Heart left ventricle (tissue), 13 donors: ENCODE measurements around the gene GATAD2A.

Experiments
- POLR2A ChIP-seq, 2 donors: fragments of 450-650 bp; IDR thresholded peaks; one replicate each; pipeline ENCODE4 v1.6.1; 2017; ENCODE audit warnings: antibody characterized with exemption in 2 of 2, mild to moderate bottlenecking in 2 of 2, moderate library complexity in 2 of 2
- TF ChIP-seq, protein P1 (sequence below), 12 donors: fragments of 200-600 bp; sonication (generic) in 4 of 12; IDR thresholded peaks; one replicate each; pipeline versions ENCODE4 v1.5.0 to v1.8.0; 2018 to 2022; ENCODE audit warnings: antibody characterized with exemption in 12 of 12, mild to moderate bottlenecking in 5 of 12
- donor health status: ischemic (EF 13 %, LVEDD 7.1; RV severe dilation, severe dysfunction).
- donor health status: DM: no; HTN: yes; CAD: no.
- donor health status: DM: no; HTN: no; CAD: no.
- donor health status: ischemic (EF 25% LVEDD 6.9; RV normal size, moderate dysfunction).
- donor health status: ischemic (EF 25% LVEDD 5.7; RV mildly dilated, moderate dysfunction).
- donor health status: ischemic (EF 35%, LVEDD 5.7; RV mildly dilated, moderate dysfunction).
- donor health status: nonischemic (EF 11% LVEDD 7.7; RV severe dilation, severe dysfunction).
- donor health status: DM: yes; HTN: yes; CAD: no.
- donor health status: PGD.
- donor health status: ischemic (EF 29% LVEDD 5.4; RV normal size, mild dysfunction).
- donor health status: nonischemic (EF 23%, LVEDD 6.1; RV moderate dilation, normal function).

DNA sequence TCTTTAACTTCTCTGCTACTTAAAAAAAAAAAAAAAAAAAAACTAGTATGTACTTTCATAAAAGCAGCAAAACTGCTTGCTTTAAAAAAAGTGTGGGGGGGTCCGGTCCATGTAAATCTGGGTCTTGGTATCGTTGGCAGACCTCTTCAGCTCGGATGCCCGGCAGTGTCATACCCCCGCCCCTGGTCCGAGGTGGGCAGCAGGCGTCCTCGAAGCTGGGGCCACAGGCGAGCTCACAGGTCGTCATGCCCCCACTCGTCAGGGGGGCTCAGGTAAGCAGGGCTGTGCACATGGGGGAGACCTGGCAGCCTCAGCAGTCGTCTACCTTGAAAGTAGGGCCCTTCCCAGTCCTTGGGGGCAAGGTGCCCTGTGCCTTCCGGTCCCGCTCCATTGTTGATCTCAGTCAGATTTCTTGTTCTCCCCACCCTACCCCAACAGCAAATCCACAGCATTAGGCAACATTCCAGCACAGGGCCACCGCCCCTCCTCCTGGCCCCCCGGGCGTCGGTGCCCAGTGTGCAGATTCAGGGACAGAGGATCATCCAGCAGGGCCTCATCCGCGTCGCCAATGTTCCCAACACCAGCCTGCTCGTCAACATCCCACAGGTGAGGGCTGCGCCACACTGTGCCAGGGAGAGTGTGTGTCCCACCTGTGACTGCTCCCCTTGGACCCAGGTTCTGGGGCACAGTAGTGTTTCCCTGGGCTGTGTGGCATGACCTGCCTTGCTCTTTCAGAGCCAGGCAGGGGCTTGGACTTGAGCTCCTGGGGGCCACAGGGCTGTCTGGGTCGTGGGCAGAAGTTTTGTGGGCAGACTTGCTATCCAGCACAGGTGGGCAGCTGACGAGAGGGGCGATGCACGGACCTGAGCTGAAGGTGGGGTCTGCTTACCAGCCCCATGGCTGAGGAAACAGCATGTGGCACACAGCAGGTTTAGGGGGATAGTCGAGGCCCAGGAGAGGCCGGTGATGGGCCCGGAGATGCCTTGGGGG is 90.4 kb downstream of the GATAD2A start:
- TF ChIP-seq, protein P1, sequence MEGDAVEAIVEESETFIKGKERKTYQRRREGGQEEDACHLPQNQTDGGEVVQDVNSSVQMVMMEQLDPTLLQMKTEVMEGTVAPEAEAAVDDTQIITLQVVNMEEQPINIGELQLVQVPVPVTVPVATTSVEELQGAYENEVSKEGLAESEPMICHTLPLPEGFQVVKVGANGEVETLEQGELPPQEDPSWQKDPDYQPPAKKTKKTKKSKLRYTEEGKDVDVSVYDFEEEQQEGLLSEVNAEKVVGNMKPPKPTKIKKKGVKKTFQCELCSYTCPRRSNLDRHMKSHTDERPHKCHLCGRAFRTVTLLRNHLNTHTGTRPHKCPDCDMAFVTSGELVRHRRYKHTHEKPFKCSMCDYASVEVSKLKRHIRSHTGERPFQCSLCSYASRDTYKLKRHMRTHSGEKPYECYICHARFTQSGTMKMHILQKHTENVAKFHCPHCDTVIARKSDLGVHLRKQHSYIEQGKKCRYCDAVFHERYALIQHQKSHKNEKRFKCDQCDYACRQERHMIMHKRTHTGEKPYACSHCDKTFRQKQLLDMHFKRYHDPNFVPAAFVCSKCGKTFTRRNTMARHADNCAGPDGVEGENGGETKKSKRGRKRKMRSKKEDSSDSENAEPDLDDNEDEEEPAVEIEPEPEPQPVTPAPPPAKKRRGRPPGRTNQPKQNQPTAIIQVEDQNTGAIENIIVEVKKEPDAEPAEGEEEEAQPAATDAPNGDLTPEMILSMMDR (IDR thresholded peaks at IDR 0.05): no peak
- no peak for TF ChIP-seq POLR2A (IDR thresholded peaks at IDR 0.05)
